Stimulated activated CD8-positive, alpha-beta memory T cell treated with anti-CD3 and anti-CD28 coated beads, Interleukin-2, amount 100 ng/mL, for 48 hours (primary cell): ENCODE data around the gene CLTCL1.
"Not testable (repeated sequence)": the region's sequence is repeated elsewhere in the genome, so short reads cannot be mapped to it uniquely, and the experiment has no call there.

Experiments
- DNase-seq, 2 donors: peaks; one replicate each; pipeline ENCODE4 v3.0.0-alpha.2; 2020; ENCODE audit warnings: low read depth in 2 of 2

The CLTCL1 gene

DNA sequence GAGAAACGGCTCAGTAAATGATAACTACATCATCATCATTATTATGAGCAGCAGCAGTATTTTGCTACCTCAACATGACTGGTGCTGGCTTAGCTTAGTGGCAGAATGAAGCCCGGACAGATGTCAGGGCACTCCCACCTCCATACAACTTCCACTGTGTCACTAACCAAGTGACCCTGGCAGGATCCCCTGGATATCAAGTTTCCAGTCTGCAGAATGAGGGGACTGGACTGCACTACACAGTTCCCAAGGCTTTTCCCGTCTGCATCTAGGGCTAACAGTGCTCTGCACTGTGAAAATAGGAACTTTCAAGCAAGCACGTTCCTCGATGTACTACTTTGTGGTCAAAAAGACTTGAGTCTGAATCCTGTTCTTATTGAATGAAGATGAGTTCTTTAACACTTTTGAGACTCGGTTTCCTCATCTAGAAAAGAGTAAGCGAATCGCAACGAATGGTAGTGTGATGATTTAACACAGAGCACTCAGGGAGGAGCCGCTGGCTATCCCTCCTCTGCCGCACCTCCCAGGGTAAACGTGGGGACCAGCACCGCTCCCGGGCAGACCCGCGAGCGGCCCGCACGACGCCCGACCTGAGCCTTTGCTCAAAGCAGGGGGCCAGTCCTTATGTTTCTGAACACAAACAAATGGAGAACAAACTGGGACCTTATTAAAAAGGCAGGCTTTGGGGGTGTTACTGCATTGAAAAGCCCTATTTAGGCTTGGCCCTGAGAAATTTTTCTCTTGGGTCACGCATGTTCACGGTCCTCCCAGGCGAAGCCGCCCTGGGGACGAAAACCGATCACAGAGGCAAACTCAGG is 910 bp downstream of the CLTCL1 start:
- no peak for DNase-seq

DNA sequence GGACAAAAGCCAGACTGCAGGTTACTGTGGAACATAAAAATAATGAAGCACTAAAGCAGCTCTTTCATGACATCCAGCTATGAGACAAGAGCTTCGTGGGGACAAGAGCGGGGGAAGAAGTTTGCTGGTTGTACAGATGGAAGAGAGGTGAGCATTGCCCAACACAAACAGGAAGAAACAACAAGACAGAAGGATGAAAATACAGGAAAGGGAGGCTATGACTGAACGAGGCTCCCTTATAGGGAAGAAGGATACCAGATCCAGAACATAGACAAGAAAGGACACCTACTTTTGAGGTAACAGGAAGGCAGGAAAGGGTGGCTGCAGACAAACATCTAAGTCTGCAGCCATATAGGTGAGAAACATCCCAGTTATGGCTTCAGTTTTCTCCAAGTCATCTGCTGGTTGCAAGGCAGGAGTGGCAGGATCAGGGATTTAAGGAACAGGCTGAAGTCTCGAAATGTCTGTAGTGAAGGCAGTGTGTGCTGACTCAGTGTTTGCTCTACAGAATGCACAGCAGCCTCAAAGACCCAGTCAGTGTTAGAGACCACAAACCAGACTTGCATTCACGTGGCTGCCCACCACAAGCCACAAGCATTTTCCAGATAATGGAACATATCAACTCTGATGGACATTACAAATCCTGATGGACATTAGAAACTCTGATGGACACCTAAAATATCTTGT is 1.9 kb downstream of the CLTCL1 start:
- DNase-seq = no peak

DNA sequence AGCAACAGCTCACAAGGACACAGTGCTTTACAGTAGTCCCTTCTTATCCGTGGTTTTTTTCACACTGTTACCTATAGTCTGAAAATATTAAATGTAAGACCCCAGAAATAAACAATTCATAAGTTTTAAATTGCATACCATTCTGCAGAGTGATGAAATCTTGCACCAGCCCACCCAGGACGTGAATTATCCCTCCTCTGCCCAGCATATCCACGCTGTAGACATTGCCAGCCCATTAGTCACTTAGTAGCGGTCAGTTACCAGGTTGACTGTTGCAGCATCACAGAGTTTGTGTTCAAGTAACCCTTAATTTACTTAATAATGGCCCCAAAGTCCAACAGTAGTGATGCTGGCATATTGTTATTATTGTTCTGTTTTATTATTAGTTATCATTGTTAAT is 3.6 kb downstream of the CLTCL1 start:
- no peak for DNase-seq

DNA sequence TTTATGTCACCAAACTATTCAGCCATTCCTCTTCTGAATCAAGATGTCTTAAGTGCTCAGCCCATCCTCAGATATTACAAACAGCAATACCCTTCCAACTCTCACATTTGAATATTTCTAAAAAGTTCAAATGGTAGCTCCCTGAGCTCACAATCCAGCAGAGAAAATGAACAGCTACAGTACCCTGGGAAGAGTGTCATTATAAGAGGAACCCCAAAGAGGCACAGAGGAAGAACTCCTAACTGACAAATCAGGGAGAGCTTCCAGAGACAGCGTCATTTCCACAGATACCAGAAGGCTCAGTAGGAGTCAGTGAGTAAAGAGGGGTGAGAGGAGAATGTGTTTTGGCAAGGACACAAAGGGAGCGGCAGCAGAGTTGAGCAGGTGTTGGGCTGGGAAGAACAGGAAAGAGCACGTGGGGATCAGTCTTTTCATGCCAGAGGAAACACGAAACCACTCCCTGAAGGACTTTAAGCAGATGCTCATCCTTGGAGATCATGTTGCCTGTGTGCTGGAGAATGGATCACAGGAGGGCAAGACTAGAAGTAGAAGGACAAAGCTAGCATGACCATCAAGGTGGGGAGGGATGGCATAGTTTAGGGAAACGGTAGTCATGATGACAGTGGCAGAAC is 4.3 kb downstream of the CLTCL1 start:
- no peak for DNase-seq

DNA sequence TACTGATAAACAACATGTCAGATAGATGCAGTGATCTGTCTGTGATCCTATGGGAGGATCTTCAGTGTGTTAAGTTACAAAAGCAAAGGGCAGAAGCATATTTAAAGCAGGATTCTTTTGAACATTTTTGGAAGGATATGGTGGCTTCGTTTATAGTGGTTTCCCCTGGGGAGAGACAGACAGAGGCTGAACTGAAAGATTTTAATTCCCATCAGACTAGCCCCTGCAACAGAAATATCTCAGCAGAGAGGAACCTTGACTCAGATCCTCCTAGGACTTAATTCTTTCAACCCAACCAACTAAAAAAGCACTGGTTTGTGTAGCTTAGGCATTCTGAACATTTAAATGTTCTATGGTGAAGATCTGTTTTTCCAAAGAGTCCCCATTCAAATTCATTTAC is 5.7 kb downstream of the CLTCL1 start:
- no peak for DNase-seq

DNA sequence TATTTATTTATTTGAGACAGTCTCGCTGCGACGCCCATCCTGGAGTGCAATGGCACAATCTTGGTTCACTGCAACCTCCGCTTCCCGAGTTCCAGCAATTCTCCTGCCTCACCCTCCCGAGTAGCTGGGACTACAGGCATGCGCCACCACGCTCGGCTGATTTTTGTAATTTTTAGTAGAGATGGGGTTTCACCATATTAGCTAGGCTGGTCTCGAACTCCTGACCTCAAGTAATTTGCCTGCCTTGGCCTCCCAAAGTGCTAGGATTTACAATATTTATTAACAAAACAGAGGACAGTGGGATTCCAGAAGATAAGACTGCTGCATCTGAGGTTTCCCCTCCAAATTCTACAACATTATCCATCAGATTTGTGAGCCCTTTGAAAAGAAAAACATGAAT is 12.4 kb downstream of the CLTCL1 start:
- DNase-seq = not testable (repeated sequence)

DNA sequence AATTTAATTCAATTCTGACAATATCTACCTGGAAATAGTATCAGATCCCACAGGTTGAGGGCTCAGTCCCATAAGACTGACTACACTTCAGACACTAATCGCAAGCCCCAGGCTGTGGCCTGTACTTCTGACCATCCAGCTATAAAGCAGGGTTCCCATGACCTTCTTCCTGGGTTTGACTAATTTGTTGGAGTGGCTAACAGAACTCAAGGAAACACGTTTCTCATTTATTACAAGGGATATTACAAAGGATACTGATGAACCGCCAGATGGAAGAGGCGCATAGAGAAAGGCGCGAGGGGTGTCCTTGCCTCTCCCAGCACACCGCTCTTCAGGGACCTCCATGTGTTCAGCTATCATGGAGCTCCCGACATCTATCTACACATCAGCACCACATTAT is 13.7 kb downstream of the CLTCL1 start:
- DNase-seq = no peak

DNA sequence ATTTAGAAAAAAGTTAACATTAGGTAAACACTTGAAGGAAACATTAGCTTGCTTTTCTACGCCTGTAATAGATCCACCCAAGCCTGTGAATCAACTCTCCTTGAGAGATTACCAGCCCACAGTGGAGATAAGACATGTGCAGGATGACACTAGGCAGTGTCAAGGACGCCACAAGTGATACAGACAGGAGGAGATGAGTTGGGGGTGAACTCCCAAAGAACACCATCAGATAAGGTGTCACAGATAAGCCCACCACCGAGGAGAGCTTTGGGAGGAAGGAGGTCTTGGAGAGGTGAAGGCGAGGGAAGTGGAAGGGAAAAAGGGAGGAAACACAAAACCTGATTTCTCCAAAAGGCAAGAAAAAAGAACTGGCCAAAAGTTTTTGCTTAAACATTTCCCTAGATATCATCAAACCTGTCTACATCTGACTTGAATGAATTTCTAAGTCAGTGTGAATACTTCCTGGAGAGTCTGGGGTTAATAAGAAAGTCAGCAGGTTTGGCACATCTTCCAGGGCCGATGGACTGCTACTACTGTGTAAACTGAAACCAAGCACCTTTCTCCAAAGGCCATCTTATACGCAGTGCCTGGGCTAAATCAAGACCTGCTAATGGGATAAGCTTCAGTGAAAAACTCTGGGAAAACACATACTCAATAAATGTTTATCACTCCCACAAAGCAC is 15.5 kb downstream of the CLTCL1 start:
- DNase-seq = no peak

DNA sequence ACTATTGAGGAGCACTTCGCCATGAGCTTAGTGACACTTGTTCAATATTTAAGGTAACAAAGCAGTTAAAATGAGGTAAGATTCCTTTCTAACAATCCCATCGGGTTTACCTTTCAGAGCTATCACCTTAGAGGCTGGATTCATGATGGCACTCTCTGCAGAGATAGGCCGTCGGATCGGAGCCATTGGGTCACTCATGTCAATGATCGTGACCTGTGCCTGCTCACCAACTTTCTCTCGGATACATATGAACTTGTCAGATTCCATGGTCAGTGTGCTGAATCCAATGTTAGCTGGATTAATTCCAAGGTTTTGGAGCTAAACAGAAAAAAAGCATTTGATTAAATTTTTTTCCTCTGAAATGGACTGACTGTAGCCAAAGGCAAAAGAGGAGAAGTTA is 16.0 kb downstream of the CLTCL1 start:
- DNase-seq = no peak

DNA sequence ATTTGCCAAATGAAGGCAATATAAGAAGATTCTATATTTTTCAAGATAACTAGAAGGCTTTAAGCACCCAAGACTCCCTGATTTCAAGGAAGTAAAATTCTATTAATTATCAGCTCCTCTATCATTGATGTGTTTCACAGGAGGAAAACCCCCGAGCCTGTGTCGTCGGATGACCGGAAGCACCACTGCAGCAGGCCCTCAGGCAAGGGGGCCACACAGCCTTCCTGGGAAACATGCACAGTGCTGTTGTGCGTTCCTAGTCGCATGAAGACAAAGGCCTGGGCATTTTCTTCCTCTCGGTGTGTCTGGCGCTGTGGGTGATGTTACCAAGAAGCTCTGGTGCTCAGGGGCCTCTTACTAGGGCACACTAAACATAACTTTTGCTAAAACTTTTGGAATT is 16.4 kb downstream of the CLTCL1 start:
- no peak for DNase-seq

DNA sequence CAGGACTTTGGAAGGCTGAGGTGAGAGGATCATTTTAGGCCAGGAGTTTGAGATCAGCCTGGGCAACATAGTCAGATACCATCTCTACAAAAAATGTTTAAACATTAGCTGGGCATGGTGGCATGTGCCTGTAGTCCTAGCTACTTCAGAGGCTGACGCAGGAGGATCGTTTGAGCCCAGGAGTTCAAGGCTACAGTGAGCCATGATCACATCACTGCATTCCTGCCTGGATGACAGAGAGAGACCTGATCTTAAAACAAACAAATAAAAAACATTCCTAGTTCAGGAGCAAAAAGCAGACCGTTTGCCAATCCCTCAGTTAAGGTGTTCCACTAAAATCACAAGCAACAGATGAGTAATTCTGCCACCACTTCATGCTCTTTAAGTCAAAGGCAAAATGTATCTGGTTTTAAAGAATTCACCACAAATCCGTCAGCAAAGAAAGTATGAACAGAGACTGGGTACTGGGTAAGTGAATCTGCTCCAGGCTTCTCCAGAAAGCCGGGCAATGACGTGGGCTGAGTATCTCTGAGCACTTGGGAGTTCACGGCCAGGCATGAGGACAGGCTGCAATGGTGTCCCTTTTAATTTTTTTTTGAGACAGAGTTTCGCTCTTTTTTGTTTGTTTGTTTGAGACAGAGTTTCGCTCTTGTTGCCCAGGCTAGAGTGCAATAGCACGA is 19.5 kb downstream of the CLTCL1 start:
- DNase-seq = no peak

DNA sequence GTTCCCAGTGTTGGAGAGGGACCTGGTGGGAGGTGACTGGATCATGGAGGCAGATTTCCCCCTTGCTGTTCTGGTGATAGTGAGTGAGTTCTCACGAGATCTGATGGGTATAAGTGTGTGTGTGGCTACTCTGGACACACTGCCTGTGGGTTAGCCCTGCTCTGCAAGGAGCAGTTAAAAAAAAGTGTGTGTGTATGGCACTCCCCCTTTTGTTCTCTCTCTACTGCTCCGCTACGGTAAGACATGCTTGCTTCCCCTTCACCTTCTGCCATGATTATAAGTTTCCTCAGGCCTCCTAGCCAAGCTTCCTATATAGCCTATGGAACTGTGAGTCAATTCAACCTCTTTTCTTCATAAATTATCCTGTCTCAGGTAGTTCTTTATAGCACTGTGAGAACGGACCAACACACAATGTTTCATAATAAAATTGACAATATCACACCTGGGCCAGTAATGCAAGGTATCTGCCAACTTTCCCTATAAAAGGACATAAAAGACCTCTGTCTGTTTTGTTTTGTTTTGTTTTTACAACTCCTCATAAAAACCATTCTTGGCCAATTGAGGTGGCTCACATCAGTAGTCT is 20.2 kb downstream of the CLTCL1 start:
- no peak for DNase-seq

DNA sequence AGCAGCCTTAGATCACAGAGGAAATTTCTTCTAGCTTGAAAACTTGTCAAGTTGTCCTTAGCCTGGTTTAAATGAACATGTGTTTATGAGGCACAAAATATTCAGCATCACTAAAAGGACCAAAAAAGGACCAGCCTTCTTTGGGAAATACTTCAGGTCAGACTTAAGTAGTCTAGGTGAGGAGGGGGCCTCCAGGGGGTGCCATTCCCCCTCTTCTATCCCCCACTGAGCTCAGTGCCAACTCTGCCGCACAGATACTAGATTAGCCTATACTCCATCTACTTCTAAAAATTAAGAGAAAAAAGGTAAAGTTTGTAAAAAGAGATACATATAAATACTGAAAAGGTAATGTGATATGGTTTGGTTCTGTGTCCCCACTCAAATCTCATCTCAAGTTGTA is 20.6 kb downstream of the CLTCL1 start:
- DNase-seq = no peak

DNA sequence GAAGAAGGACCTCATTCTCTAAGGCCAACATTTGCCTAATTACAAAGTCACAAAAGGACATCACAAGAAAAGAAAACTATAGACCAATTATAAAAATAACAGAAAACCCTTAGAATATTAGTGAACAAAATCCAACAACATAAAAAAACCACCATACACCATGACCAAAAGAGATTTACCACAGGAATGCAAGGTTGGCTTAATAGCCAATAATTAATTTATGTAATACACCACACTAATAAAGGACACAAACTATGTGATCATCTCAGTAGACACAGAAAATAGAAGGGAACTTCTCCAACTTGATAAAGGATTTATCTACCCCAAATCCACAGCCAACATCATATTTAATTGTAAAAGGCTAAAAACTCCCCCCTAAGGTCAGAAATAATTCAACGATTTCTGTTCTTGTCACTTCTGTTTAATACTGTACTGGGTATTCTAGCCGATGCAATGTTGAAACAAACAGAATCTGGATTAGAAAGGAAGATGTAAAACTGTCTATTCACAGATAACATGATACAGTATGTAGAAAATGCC is 24.9 kb downstream of the CLTCL1 start:
- DNase-seq = no peak

DNA sequence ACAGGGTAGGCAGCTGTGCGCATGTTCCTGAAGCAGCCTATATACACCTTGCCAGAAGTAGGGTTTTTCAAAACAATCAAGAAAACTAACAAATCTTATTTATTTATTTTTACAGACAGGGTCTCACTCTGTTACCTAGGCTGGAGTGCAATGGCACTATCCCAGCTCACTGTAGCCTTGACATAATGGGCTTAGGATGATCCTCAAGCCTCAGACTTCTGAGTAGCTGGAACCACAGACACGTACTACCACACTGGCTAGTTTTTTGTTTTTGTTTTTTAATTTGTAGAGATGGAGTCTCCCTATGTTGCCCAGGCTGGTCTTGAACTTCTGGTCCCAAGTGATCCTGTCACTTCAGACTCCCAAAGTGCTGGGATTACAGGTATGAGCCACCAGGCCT is 25.7 kb downstream of the CLTCL1 start:
- no peak for DNase-seq

DNA sequence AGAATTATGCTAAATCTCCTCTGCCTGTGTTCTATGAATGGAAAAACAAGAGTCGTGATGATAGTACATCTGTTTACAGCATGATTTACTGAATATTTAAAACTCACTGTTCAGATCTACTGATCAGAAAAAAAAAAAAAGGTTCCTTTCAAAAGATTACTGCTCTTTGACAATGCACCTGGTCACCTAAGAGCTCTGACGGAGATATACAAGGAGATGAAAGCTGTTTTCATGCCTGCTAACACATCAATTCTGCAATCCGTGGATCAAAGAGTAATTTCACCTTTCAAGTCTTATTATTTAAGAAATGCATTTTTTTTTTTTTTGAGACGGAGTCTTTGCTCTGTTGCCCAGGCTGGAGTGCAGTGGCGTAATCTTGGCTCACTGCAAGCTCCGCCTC is 30.7 kb downstream of the CLTCL1 start:
- no peak for DNase-seq

DNA sequence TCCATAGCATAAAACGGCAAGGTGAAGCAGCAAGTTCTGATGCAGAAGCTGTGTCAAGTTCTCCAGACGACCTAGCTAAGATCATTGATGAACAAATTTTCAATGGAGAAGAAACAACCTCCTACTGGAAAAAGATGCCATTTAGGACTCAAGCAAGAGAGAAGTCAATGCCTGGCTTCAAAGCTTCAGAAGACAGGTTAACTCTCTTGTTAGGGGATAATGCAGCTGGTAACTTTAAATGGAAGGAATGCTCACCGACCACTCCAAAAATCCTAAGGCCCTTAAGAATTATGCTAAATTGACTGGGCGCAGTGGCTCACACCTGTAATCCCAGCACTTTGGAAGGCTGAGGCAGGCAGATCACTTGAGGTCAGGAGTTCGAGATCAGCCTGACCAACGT is 31.3 kb downstream of the CLTCL1 start:
- no peak for DNase-seq

DNA sequence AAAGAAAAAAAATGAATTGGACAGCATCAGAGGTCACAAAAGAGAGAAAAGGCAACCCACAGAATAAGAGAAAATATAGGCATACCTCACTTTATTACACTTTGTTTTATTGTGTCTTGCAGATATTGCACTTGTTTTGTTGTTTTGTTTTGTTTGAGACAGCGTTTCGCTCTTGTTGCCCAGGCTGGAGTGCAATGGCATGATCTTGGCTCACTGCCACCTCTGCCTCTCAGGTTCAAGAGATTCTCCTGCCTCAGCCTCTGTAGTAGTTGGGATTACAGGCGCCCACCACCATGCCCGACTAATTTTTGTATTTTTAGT is 32.6 kb downstream of the CLTCL1 start:
- DNase-seq = not testable (repeated sequence)

DNA sequence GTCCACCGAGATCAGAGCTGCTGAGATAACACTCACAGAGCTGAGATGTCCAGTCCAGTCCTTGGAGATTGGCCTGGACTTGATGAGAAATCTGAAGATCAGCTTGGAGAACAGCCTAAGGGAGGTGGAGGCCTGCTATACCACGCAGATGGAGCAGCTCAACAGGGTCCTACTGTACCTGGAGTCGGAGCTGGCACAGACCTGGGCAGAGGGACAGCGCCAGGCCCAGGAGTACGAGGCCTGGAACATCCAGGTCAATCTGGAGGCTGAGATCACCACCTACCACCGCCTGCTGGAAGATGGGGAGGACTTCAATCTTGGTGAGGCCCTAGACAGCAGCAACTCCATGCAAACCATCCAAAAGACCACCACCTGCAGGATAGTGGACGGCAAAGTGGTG is 33.1 kb downstream of the CLTCL1 start:
- no peak for DNase-seq

DNA sequence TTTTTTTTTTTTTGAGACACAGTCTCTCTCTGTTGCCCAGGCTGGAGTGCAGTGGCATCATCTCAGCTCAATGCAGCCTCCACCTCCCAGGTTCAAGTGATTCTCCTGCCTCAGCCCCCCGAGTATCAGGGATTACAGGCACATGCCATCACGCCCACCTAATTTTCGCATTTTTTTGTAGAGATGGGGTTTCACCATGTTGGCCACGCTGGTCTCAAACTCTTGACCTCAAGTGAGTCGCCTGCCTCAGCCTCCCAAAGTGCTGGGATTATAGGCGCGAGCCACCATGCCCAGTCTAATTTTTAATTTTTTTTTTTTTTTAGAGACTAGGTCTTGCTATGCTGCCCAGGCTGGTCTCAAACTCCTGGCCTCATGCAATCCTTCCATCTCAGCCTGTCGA is 35.2 kb downstream of the CLTCL1 start:
- not testable (repeated sequence) for DNase-seq

DNA sequence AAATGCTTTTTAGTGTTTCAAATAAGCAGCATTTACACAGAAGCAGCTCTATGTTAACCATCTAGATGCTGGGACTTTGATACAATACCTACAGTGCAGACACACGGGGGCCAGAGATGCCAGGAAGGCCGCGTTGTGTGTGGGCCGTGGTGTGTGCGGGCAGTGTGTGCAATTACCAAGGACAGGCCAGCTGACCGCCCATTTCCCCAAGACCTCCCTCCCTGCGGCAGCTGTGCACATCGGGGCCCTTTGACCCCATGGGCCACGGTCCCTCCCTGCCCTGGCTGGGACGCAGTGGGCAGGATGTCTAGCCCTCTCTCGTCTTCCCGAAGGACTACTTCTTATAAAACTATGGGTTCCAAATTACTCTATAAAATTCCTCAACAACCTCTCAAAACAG is 38.4 kb downstream of the CLTCL1 start:
- no peak for DNase-seq
